Measurements from ENCODE around the gene ATP11B.

GRCh38 chr3:182795389-182795782 is 2.1 kb downstream of the ATP11B start:
- TF ChIP-seq CTCF (IDR thresholded peaks at IDR 0.05) (no peak), POLR2A (IDR thresholded peaks at IDR 0.05) (no peak)

Measured in body of pancreas (tissue), 4 donors.